A549 (cell line): ENCODE results near the gene KDM3A.

Experiments
- CEBPB ChIP-seq, 2 experiments: fragments of >200 bp in 1 of 2; sonication (Bioruptor Twin) in 1 of 2; formaldehyde crosslinking in 1 of 2; IDR thresholded peaks; 2 replicates each; pipeline ENCODE4 v1.6.1; 2012 to 2016
- CTCF ChIP-seq: fragments of >200 bp; sonication (Bioruptor Twin); formaldehyde crosslinking; IDR thresholded peaks from 3 replicates; pipeline ENCODE4 v1.5.1; 2016
- FOXS1 ChIP-seq: fragments of 250-450 bp; sonication (Bioruptor Pico); IDR thresholded peaks from 2 replicates; pipeline ENCODE4 v1.5.0; 2020; ENCODE audit warnings: mild to moderate bottlenecking, moderate library complexity
- HMGXB4 ChIP-seq: fragments of 250-450 bp; sonication (Bioruptor Pico); IDR thresholded peaks from 2 replicates; pipeline ENCODE4 v1.5.0; 2021; ENCODE audit warnings: mild to moderate bottlenecking, moderate library complexity, borderline replicate concordance
- MYC ChIP-seq: IDR thresholded peaks from 2 replicates; pipeline ENCODE4 v1.6.1; 2012; ENCODE audit warnings: mild to moderate bottlenecking, inconsistent platforms, low read length, improper control_type of control experiment, borderline replicate concordance
- NPAS2 ChIP-seq: fragments of 250-450 bp; sonication (Bioruptor Pico); IDR thresholded peaks from 2 replicates; pipeline ENCODE4 v1.8.0; 2022; ENCODE audit warnings: mild to moderate bottlenecking, moderate library complexity, borderline replicate concordance
- PBX3 ChIP-seq: IDR thresholded peaks from 2 replicates; pipeline ENCODE4 v1.6.1; 2012
- POLR2A ChIP-seq: IDR thresholded peaks from 2 replicates; pipeline ENCODE4 v1.6.1; 2012; ENCODE audit warnings: mild to moderate bottlenecking, low read length
- RNF2 ChIP-seq: fragments of 200-600 bp; sonication (generic); IDR thresholded peaks from 2 replicates; pipeline ENCODE4 v1.6.1; 2016; ENCODE audit warnings: low read depth, mild to moderate bottlenecking, antibody characterized with exemption, moderate library complexity, borderline replicate concordance
- USF2 ChIP-seq: fragments of 450-650 bp; IDR thresholded peaks from 2 replicates; pipeline ENCODE4 v1.6.1; 2014; ENCODE audit warnings: antibody characterized with exemption

- TF ChIP-seq RNF2 (no peak), MYC (no peak), CEBPB (IDR thresholded peaks at IDR 0.05) (no peak), CTCF (no peak), USF2 (no peak), POLR2A (no peak), HMGXB4 (CRISPR knock-in tag) (no peak), PBX3 (no peak), FOXS1 (CRISPR knock-in tag) (no peak), NPAS2 (CRISPR knock-in tag) (no peak)
Measured at GRCh38 chr2:86453836-86454235, 12.7 kb downstream of the KDM3A start.
